Loucy (cell line): ENCODE results near the gene NELFCD.

Experiments
- H2AFZ ChIP-seq: fragments of 200-600 bp; sonication (generic); 2 replicates; pipeline ENCODE4 v1.6.0; 2016; ENCODE audit warnings: antibody characterized with exemption, mild to moderate bottlenecking, low read length, moderate library complexity
- H3F3A ChIP-seq: fragments of 200-600 bp; 2 replicates; pipeline ENCODE4 v1.6.0; 2016; ENCODE audit warnings: antibody characterized with exemption, low read depth, mild to moderate bottlenecking
- H3K27me3 ChIP-seq: fragments of 200-600 bp; sonication (generic); 2 replicates; pipeline ENCODE4 v1.6.1; 2014; ENCODE audit warnings: low read length, mild to moderate bottlenecking; ENCODE audit not compliant: insufficient read depth, poor library complexity, severe bottlenecking
- H3K36me3 ChIP-seq: fragments of 200-600 bp; sonication (generic); 2 replicates; pipeline ENCODE4 v1.6.1; 2016; ENCODE audit warnings: low read length; ENCODE audit not compliant: insufficient read depth
- H3K4me1 ChIP-seq: fragments of 200-600 bp; sonication (generic); 2 replicates; pipeline ENCODE4 v1.5.1; 2014; ENCODE audit warnings: low read length, mild to moderate bottlenecking; ENCODE audit not compliant: insufficient read depth, poor library complexity, severe bottlenecking
- H3K4me2 ChIP-seq: fragments of 200-600 bp; sonication (generic); 2 replicates; pipeline ENCODE4 v1.6.0; 2014; ENCODE audit warnings: antibody characterized with exemption, low read length, low read depth, mild to moderate bottlenecking; ENCODE audit not compliant: poor library complexity, severe bottlenecking
- H3K4me3 ChIP-seq: fragments of 200-600 bp; sonication (generic); 2 replicates; pipeline ENCODE4 v1.5.1; 2014; ENCODE audit warnings: low read length, mild to moderate bottlenecking, mixed read lengths; ENCODE audit not compliant: poor library complexity, severe bottlenecking
- H3K79me2 ChIP-seq: fragments of 200-600 bp; sonication (generic); 2 replicates; pipeline ENCODE4 v1.6.1; 2014; ENCODE audit warnings: low read length; ENCODE audit not compliant: insufficient read depth
- H3K9ac ChIP-seq: fragments of 200-600 bp; sonication (generic); 2 replicates; pipeline ENCODE4 v1.6.0; 2014; ENCODE audit warnings: mild to moderate bottlenecking, low read depth, low read length, moderate library complexity; ENCODE audit not compliant: poor library complexity, severe bottlenecking
- H3K9me2 ChIP-seq: fragments of 200-600 bp; sonication (generic); replicated peaks from 2 replicates; pipeline ENCODE4 v1.6.1; 2016; ENCODE audit warnings: low read depth, low read length, mixed read lengths
- H3K9me3 ChIP-seq: fragments of 200-600 bp; sonication (generic); 2 replicates; pipeline ENCODE4 v1.6.1; 2014; ENCODE audit warnings: mild to moderate bottlenecking, antibody characterized with exemption, low read length, low read depth; ENCODE audit not compliant: insufficient read depth
- H4K20me1 ChIP-seq: fragments of 200-600 bp; sonication (generic); 2 replicates; pipeline ENCODE4 v1.6.0; 2014; ENCODE audit warnings: antibody characterized with exemption, low read length, mild to moderate bottlenecking; ENCODE audit not compliant: insufficient read depth, poor library complexity, severe bottlenecking
- CTCF ChIP-seq: fragments of 200-600 bp; sonication (generic); conservative IDR thresholded peaks from 2 replicates; pipeline ENCODE4 v1.5.1; 2014; ENCODE audit warnings: mild to moderate bottlenecking, antibody characterized with exemption, low read length
- EZH2phosphoT487 ChIP-seq: fragments of 200-600 bp; IDR thresholded peaks from 2 replicates; pipeline ENCODE4 v1.6.1; 2018; ENCODE audit warnings: antibody characterized with exemption, mild to moderate bottlenecking, moderate library complexity, borderline replicate concordance

Gene NELFCD

GRCh38 chr20:58980711-58981627 is at the start of gene NELFCD:
Gene NELFCD (plus strand): TSS chr20:58981256. CDS start chr20:58981310, 54 bp downstream.
- H3K4me2 ChIP-seq: peak within 1 kb of the TSS; percentile 76
- no peaks in the 10 kb centered on the region for H3K9me2 ChIP-seq
- H4K20me1 ChIP-seq: peaks cover 19% of the 10 kb centered on the region
- H3F3A ChIP-seq: no peaks in the 10 kb centered on the region
- peak within 1 kb of the TSS; percentile 96 for H2AFZ ChIP-seq
- H3K9ac ChIP-seq: peak within 1 kb of the TSS; percentile 82
- no peaks in the 10 kb centered on the region for H3K9me3 ChIP-seq
- peak within 1 kb of the TSS; percentile 83 for H3K4me3 ChIP-seq
- H3K4me1 ChIP-seq: peaks cover 24% of the 10 kb centered on the region
- no peaks in the 10 kb centered on the region for H3K27me3 ChIP-seq
- H3K36me3 ChIP-seq: no peaks in the 10 kb centered on the region
- TF ChIP-seq CTCF: no peak
- no peak for TF ChIP-seq EZH2phosphoT487
- H3K79me2 ChIP-seq: peaks cover 49% of the 10 kb centered on the region

GRCh38 chr20:58932170-58932569 is 48.9 kb upstream of the NELFCD start:
- H2AFZ ChIP-seq: no peak overlapping the region
- no peak overlapping the region for H3K9ac ChIP-seq
- no peaks in the 10 kb centered on the region for H4K20me1 ChIP-seq
- no peak for TF ChIP-seq CTCF
- TF ChIP-seq EZH2phosphoT487: no peak
- no peak overlapping the region for H3K4me3 ChIP-seq
- H3K4me1 ChIP-seq: no peaks in the 10 kb centered on the region
- H3K36me3 ChIP-seq: no peaks in the 10 kb centered on the region
- no peaks in the 10 kb centered on the region for H3K27me3 ChIP-seq
- H3K79me2 ChIP-seq: no peaks in the 10 kb centered on the region
- H3K9me3 ChIP-seq: no peaks in the 10 kb centered on the region
- no peaks in the 10 kb centered on the region for H3K9me2 ChIP-seq
- no peak overlapping the region for H3K4me2 ChIP-seq
- H3F3A ChIP-seq: no peaks in the 10 kb centered on the region

- Histone ChIP-seq H3K9ac (no peak overlapping the region), H3K9me2 (no peaks in the 10 kb centered on the region), H3K4me2 (no peak overlapping the region), H3K79me2 (no peaks in the 10 kb centered on the region), H4K20me1 (no peaks in the 10 kb centered on the region), H3K9me3 (no peaks in the 10 kb centered on the region), H3K4me1 (no peaks in the 10 kb centered on the region), H3K36me3 (no peaks in the 10 kb centered on the region), H3F3A (no peaks in the 10 kb centered on the region), H3K4me3 (no peak overlapping the region), H3K27me3 (no peaks in the 10 kb centered on the region), H2AFZ (no peak overlapping the region)
- TF ChIP-seq CTCF: no peak
- no peak for TF ChIP-seq EZH2phosphoT487
These were observed 43.0 kb upstream of the NELFCD start for GRCh38 chr20:58938078-58938477.
